HEK293 (cell line): Measurements from ENCODE around the gene SPPL2C.

Experiments used
- CTCF ChIA-PET: fragments of 350-600 bp; formaldehyde crosslinking; extraction: SDS; loops from one replicate; lab custom pipeline; 2021; ENCODE audit warnings: antibody characterized with exemption; lab: Yijun Ruan, JAX
- POLR2A ChIA-PET: fragments of 300-600 bp; formaldehyde crosslinking; extraction: SDS; loops from one replicate; lab custom pipeline; 2020; ENCODE audit warnings: antibody characterized with exemption, inconsistent platforms; lab: Yijun Ruan, JAX
- H3K27ac ChIP-seq: fragments of 200-500 bp; sonication (Bioruptor generic); 2 replicates; pipeline ENCODE4 v1.5.1; 2014; ENCODE audit warnings: low read depth, low read length, control low read depth, inconsistent platforms; ENCODE audit errors: extremely low read depth
- H3K36me3 ChIP-seq, 2 experiments: fragments of 200-500 bp in 1 of 2; sonication (Bioruptor generic) in 1 of 2; 1 replicate in 1 of 2; 2 replicates in 1 of 2; pipeline ENCODE4 v1.5.1; 2014 to 2017; ENCODE audit warnings: inconsistent platforms in 2 of 2, low read length in 2 of 2; ENCODE audit not compliant: control insufficient read depth in 2 of 2, insufficient read depth in 1 of 2
- H3K4me1 ChIP-seq: fragments of 200-500 bp; sonication (Bioruptor generic); 2 replicates; pipeline ENCODE4 v1.5.1; 2014; ENCODE audit warnings: mild to moderate bottlenecking, low read length, inconsistent platforms; ENCODE audit not compliant: control insufficient read depth, insufficient read depth
- H3K4me3 ChIP-seq: 2 replicates; pipeline ENCODE4 v1.5.1; 2011; ENCODE audit warnings: low read depth, mild to moderate bottlenecking, control low read depth, low read length, moderate library complexity
- H3K9me3 ChIP-seq: fragments of 200-500 bp; sonication (Bioruptor generic); 2 replicates; pipeline ENCODE4 v1.5.1; 2014; ENCODE audit warnings: low read depth, low read length, inconsistent platforms; ENCODE audit not compliant: control insufficient read depth, insufficient read depth
- ATF2 ChIP-seq: fragments of 450-650 bp; formaldehyde crosslinking; IDR thresholded peaks from 2 replicates; pipeline ENCODE4 v1.5.1; 2016; ENCODE audit warnings: missing biosample characterization, missing genetic modification characterization, low read depth
- BCL6B ChIP-seq: fragments of 450-650 bp; formaldehyde crosslinking; IDR thresholded peaks from 2 replicates; pipeline ENCODE4 v1.5.1; 2017; ENCODE audit warnings: missing biosample characterization, missing genetic modification characterization
- HOXA7 ChIP-seq: sonication (generic); formaldehyde crosslinking; IDR thresholded peaks from 2 replicates; pipeline ENCODE4 v1.8.1; 2022; ENCODE audit warnings: missing genetic modification reagents, borderline replicate concordance
- HOXC10 ChIP-seq: sonication (generic); formaldehyde crosslinking; IDR thresholded peaks from 2 replicates; pipeline ENCODE4 v1.8.1; 2023; ENCODE audit warnings: mild to moderate bottlenecking, missing genetic modification reagents
- KLF16 ChIP-seq: fragments of 450-650 bp; formaldehyde crosslinking; IDR thresholded peaks from 2 replicates; pipeline ENCODE4 v1.5.1; 2017; ENCODE audit warnings: missing biosample characterization, missing genetic modification characterization
- YY1 ChIP-seq: fragments of 450-650 bp; formaldehyde crosslinking; IDR thresholded peaks from 2 replicates; pipeline ENCODE4 v1.5.1; 2018; ENCODE audit warnings: missing biosample characterization, missing genetic modification characterization
- ZBTB48 ChIP-seq: fragments of 450-650 bp; formaldehyde crosslinking; IDR thresholded peaks from 2 replicates; pipeline ENCODE4 v1.5.1; 2016; ENCODE audit warnings: missing biosample characterization, missing genetic modification characterization
- ZEB2 ChIP-seq: fragments of 450-650 bp; formaldehyde crosslinking; IDR thresholded peaks from 2 replicates; pipeline ENCODE4 v1.5.1; 2016; ENCODE audit warnings: missing biosample characterization, missing genetic modification characterization
- ZFP3 ChIP-seq: fragments of 450-650 bp; formaldehyde crosslinking; IDR thresholded peaks from 2 replicates; pipeline ENCODE4 v1.5.1; 2016; ENCODE audit warnings: low read depth, missing biosample characterization, missing genetic modification characterization
- ZFP37 ChIP-seq: fragments of 450-650 bp; formaldehyde crosslinking; IDR thresholded peaks from 2 replicates; pipeline ENCODE4 v1.5.1; 2016; ENCODE audit warnings: missing biosample characterization, missing genetic modification characterization
- ZNF2 ChIP-seq: fragments of 450-650 bp; formaldehyde crosslinking; IDR thresholded peaks from 2 replicates; pipeline ENCODE4 v1.5.1; 2016; ENCODE audit warnings: missing biosample characterization, missing genetic modification characterization
- ZNF23 ChIP-seq: fragments of 450-650 bp; formaldehyde crosslinking; IDR thresholded peaks from 2 replicates; pipeline ENCODE4 v1.5.1; 2016; ENCODE audit warnings: missing biosample characterization, missing genetic modification characterization, borderline replicate concordance
- ZNF302 ChIP-seq: fragments of 450-650 bp; formaldehyde crosslinking; IDR thresholded peaks from 2 replicates; pipeline ENCODE4 v1.5.1; 2016; ENCODE audit warnings: missing biosample characterization, missing genetic modification characterization, low read depth
- ZNF341 ChIP-seq: fragments of 450-650 bp; formaldehyde crosslinking; IDR thresholded peaks from 2 replicates; pipeline ENCODE4; 2016; ENCODE audit warnings: low read depth, missing biosample characterization, missing genetic modification characterization
- ZNF350 ChIP-seq: fragments of 450-650 bp; formaldehyde crosslinking; IDR thresholded peaks from 2 replicates; pipeline ENCODE4 v1.5.0; 2017; ENCODE audit warnings: missing biosample characterization, mild to moderate bottlenecking, missing genetic modification characterization
- ZNF501 ChIP-seq: fragments of 450-650 bp; formaldehyde crosslinking; IDR thresholded peaks from 2 replicates; pipeline ENCODE4 v1.5.1; 2016; ENCODE audit warnings: missing biosample characterization, missing genetic modification characterization
- ZNF514 ChIP-seq: fragments of 450-650 bp; formaldehyde crosslinking; IDR thresholded peaks from 2 replicates; pipeline ENCODE4 v1.5.1; 2016; ENCODE audit warnings: missing biosample characterization, missing genetic modification characterization
- ZNF521 ChIP-seq: fragments of 450-650 bp; formaldehyde crosslinking; IDR thresholded peaks from 2 replicates; pipeline ENCODE4 v1.5.1; 2017; ENCODE audit warnings: missing biosample characterization, mild to moderate bottlenecking, missing genetic modification characterization
- ZNF529 ChIP-seq: fragments of 450-650 bp; formaldehyde crosslinking; IDR thresholded peaks from 2 replicates; pipeline ENCODE4 v1.5.1; 2017; ENCODE audit warnings: missing genetic modification characterization, missing biosample characterization; ENCODE audit not compliant: insufficient replicate concordance
- ZNF558 ChIP-seq: fragments of 450-650 bp; formaldehyde crosslinking; IDR thresholded peaks from 2 replicates; pipeline ENCODE4 v1.5.1; 2016; ENCODE audit warnings: missing biosample characterization, missing genetic modification characterization
- ZNF76 ChIP-seq: fragments of 450-650 bp; formaldehyde crosslinking; IDR thresholded peaks from 2 replicates; pipeline ENCODE4; 2016; ENCODE audit warnings: low read depth, missing biosample characterization, missing genetic modification characterization, borderline replicate concordance
- ZNF776 ChIP-seq: fragments of 450-650 bp; formaldehyde crosslinking; IDR thresholded peaks from 2 replicates; pipeline ENCODE4 v1.5.0; 2017; ENCODE audit warnings: missing biosample characterization, missing genetic modification characterization, borderline replicate concordance
- ZNF785 ChIP-seq: fragments of 450-650 bp; formaldehyde crosslinking; IDR thresholded peaks from 2 replicates; pipeline ENCODE4 v1.5.1; 2016; ENCODE audit warnings: missing biosample characterization, missing genetic modification characterization
- TF ChIP-seq, protein P1 (sequence below): fragments of 450-650 bp; formaldehyde crosslinking; IDR thresholded peaks from 2 replicates; pipeline ENCODE4 v1.5.1; 2016; ENCODE audit warnings: missing biosample characterization, missing genetic modification characterization
- TF ChIP-seq, protein P2 (sequence below): fragments of 450-650 bp; formaldehyde crosslinking; IDR thresholded peaks from 2 replicates; pipeline ENCODE4 v1.5.1; 2016; ENCODE audit warnings: missing biosample characterization, missing genetic modification characterization
- TF ChIP-seq, protein P3 (sequence below): fragments of 450-650 bp; IDR thresholded peaks from 2 replicates; pipeline ENCODE4 v1.5.1; 2018; ENCODE audit warnings: missing biosample characterization, mild to moderate bottlenecking, missing genetic modification characterization
- TF ChIP-seq, protein P4 (sequence below): fragments of 450-650 bp; formaldehyde crosslinking; IDR thresholded peaks from 2 replicates; pipeline ENCODE4 v1.5.1; 2016; ENCODE audit warnings: missing biosample characterization, missing genetic modification characterization

SPPL2C gene

GRCh38 chr17:45841186-45841585 is 3.5 kb upstream of the SPPL2C start:
- Histone ChIP-seq H3K4me1 (no peaks in the 10 kb centered on the region), H3K9me3 (no peaks in the 10 kb centered on the region), H3K36me3 (no peaks in the 10 kb centered on the region), H3K4me3 (no peak overlapping the region), H3K27ac (no peak overlapping the region)
- ChIA-PET POLR2A (no interaction called here), CTCF (interaction anchor here (1.2 to 4.5 kb wide), 4 partner anchors 9 to 201 kb away, joined by 4 to 25 read pairs (median 8); no protein-coding TSS in a partner anchor)
- TF ChIP-seq ZNF776 (tag by site-specific recombination), result no peak
- TF ChIP-seq ZNF23 (tag by site-specific recombination), result no peak
- TF ChIP-seq, protein P1, sequence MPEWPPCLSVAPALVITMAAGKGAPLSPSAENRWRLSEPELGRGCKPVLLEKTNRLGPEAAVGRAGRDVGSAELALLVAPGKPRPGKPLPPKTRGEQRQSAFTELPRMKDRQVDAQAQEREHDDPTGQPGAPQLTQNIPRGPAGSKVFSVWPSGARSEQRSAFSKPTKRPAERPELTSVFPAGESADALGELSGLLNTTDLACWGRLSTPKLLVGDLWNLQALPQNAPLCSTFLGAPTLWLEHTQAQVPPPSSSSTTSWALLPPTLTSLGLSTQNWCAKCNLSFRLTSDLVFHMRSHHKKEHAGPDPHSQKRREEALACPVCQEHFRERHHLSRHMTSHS (tag by site-specific recombination), result no peak
- no peak for TF ChIP-seq ZNF558 (tag by site-specific recombination)
- TF ChIP-seq YY1, result no peak
- TF ChIP-seq ZNF785 (tag by site-specific recombination), result no peak
- TF ChIP-seq ATF2 (tag by site-specific recombination), result no peak
- TF ChIP-seq KLF16 (tag by site-specific recombination), result no peak
- TF ChIP-seq, protein P2, sequence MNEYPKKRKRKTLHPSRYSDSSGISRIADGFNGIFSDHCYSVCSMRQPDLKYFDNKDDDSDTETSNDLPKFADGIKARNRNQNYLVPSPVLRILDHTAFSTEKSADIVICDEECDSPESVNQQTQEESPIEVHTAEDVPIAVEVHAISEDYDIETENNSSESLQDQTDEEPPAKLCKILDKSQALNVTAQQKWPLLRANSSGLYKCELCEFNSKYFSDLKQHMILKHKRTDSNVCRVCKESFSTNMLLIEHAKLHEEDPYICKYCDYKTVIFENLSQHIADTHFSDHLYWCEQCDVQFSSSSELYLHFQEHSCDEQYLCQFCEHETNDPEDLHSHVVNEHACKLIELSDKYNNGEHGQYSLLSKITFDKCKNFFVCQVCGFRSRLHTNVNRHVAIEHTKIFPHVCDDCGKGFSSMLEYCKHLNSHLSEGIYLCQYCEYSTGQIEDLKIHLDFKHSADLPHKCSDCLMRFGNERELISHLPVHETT, result no peak
- no peak for TF ChIP-seq ZFP37 (tag by site-specific recombination)
- TF ChIP-seq ZNF501 (tag by site-specific recombination), result no peak
- no peak for TF ChIP-seq BCL6B (tag by site-specific recombination)
- no peak for TF ChIP-seq ZNF302 (tag by site-specific recombination)
- TF ChIP-seq, protein P3, sequence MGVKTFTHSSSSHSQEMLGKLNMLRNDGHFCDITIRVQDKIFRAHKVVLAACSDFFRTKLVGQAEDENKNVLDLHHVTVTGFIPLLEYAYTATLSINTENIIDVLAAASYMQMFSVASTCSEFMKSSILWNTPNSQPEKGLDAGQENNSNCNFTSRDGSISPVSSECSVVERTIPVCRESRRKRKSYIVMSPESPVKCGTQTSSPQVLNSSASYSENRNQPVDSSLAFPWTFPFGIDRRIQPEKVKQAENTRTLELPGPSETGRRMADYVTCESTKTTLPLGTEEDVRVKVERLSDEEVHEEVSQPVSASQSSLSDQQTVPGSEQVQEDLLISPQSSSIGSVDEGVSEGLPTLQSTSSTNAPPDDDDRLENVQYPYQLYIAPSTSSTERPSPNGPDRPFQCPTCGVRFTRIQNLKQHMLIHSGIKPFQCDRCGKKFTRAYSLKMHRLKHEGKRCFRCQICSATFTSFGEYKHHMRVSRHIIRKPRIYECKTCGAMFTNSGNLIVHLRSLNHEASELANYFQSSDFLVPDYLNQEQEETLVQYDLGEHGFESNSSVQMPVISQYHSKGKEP (tag by site-specific recombination), result no peak
- no peak for TF ChIP-seq ZNF529 (tag by site-specific recombination)

- H3K36me3 ChIP-seq, result no peaks in the 10 kb centered on the region
- H3K4me3 ChIP-seq, result no peak overlapping the region
- H3K9me3 ChIP-seq, result no peaks in the 10 kb centered on the region
- no peak overlapping the region for H3K27ac ChIP-seq
- ChIA-PET POLR2A (interaction anchor here (0.6 kb wide), 1 partner anchor 1479 kb away, joined by 5 read pairs; no protein-coding TSS in a partner anchor), CTCF (interaction anchor here (0.7 to 4.5 kb wide), 5 partner anchors 10 to 420 kb away, joined by 3 to 25 read pairs (median 4); no protein-coding TSS in a partner anchor)
- H3K4me1 ChIP-seq, result no peaks in the 10 kb centered on the region
- no peak for TF ChIP-seq ZNF76 (tag by site-specific recombination)
- TF ChIP-seq ZNF521, result no peak
- TF ChIP-seq ZEB2 (tag by site-specific recombination), result no peak
- no peak for TF ChIP-seq ZNF350 (tag by site-specific recombination)
- TF ChIP-seq ZNF514 (tag by site-specific recombination), result no peak
- no peak for TF ChIP-seq ZBTB48
- no peak for TF ChIP-seq ZNF341 (tag by site-specific recombination)
- TF ChIP-seq HOXA7 (CRISPR knock-in tag), result no peak
- no peak for TF ChIP-seq HOXC10 (CRISPR knock-in tag)
- no peak for TF ChIP-seq ZNF2 (tag by site-specific recombination)
- TF ChIP-seq, protein P4, sequence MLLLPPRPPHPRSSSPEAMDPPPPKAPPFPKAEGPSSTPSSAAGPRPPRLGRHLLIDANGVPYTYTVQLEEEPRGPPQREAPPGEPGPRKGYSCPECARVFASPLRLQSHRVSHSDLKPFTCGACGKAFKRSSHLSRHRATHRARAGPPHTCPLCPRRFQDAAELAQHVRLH (tag by site-specific recombination), result no peak
- no peak for TF ChIP-seq ZFP3 (tag by site-specific recombination)
These were observed 2.7 kb upstream of the SPPL2C start for GRCh38 chr17:45841883-45842525.
